Esophagus muscularis mucosa (tissue), 4 donors: Measurements from ENCODE around the gene CH25H. TPM values are rescaled to one million over a fixed set of nuclear protein-coding genes. Genes with fewer than 3 reads are reported as not detected.
A peak's percentile ranks its signal among the peaks of the same experiment; 100 is the strongest.

Experiments
- DNase-seq: peaks from one replicate; pipeline ENCODE4 v3.0.0-alpha.2; 2017; ENCODE audit errors: extremely low spot score
- H3K27ac ChIP-seq, 4 donors: fragments of 200-600 bp; sonication (generic); replicated peaks in 1 of 4; 1 replicate in 3 of 4; 2 replicates in 1 of 4; pipeline ENCODE4 v1.5.1; 2016 to 2019; ENCODE audit warnings: mild to moderate bottlenecking in 1 of 4
- H3K27me3 ChIP-seq, 4 donors: fragments of 200-600 bp; sonication (generic); one replicate each; pipeline versions ENCODE4 v1.5.1 to v1.6.0; 2016 to 2019
- H3K36me3 ChIP-seq, 4 donors: fragments of 200-600 bp; sonication (generic); one replicate each; pipeline ENCODE4 v1.5.1; 2016 to 2019
- H3K4me1 ChIP-seq, 4 donors: fragments of 200-600 bp; sonication (generic); one replicate each; pipeline ENCODE4 v1.5.1; 2016 to 2019
- H3K4me3 ChIP-seq, 4 donors: fragments of 200-600 bp; sonication (generic); 1 replicate in 2 of 4; 2 replicates in 2 of 4; pipeline ENCODE4 v1.5.1; 2016 to 2019; ENCODE audit warnings: mild to moderate bottlenecking in 4 of 4, moderate library complexity in 1 of 4
- H3K9me3 ChIP-seq, 4 donors: fragments of 200-600 bp; sonication (generic); 1 replicate in 3 of 4; 2 replicates in 1 of 4; pipeline ENCODE4 v1.5.1; 2016 to 2019
- CTCF ChIP-seq, 3 experiments: fragments of 200-600 bp in 2 of 3; fragments of 450-650 bp in 1 of 3; sonication (generic) in 2 of 3; IDR thresholded peaks; one replicate each; pipeline ENCODE4 v1.5.1; 2017 to 2019; ENCODE audit warnings: antibody characterized with exemption in 3 of 3, mild to moderate bottlenecking in 2 of 3, moderate library complexity in 1 of 3
- EP300 ChIP-seq: sonication (generic); formaldehyde crosslinking; IDR thresholded peaks from one replicate; pipeline ENCODE4 v1.6.1; 2017; ENCODE audit warnings: antibody characterized with exemption
- POLR2A ChIP-seq: fragments of 450-650 bp; IDR thresholded peaks from one replicate; pipeline ENCODE4 v1.6.1; 2017; ENCODE audit warnings: antibody characterized with exemption, moderate library complexity, mild to moderate bottlenecking, low read depth
- POLR2AphosphoS5 ChIP-seq, 2 donors: sonication (generic); formaldehyde crosslinking; IDR thresholded peaks; one replicate each; pipeline ENCODE4 v1.6.1; 2017; ENCODE audit warnings: antibody characterized with exemption in 2 of 2
- WGBS: methylation state at CpG from one replicate; pipeline ENCODE4 v1.1.5; 2018; 5-methylcytosine and 5-hydroxymethylcytosine counted together
- intact Hi-C: fragments of 100-400 bp; cut with DNase I; formaldehyde crosslinking; loops from one replicate; pipeline ENCODE4 v1.15.1; 2023
- total RNA-seq, 4 donors: library from RNA; depleted of rRNA; stranded (reverse); fragments of >200 nt; gene quantifications; one replicate each; pipeline versions ENCODE4 v1.1.0 to v1.2.1, GENCODE V29; 2016

CH25H gene
- total RNA-seq, 4 donors from 2014 or later = 2.1 to 83.3 (median 2.4) TPM

GRCh38 chr10:89206402-89207180 is 526 bp downstream of the CH25H start:
- TF ChIP-seq POLR2AphosphoS5 (IDR thresholded peaks at IDR 0.05) (no peak), EP300 (no peak)
- intact Hi-C loops = no loop called here
- H3K9me3 ChIP-seq = no peaks in the 10 kb centered on the region
- H3K36me3 ChIP-seq = no peaks in the 10 kb centered on the region
- H3K4me1 ChIP-seq = peaks cover 6 to 29% (median 21%) of the 10 kb centered on the region in 4 donors
- peak overlapping the region; percentile 75 to 89 (median 79) for H3K27ac ChIP-seq
- WGBS = 27% methylated on average over 40 of the region's 42 CpGs
- peak overlapping the region; percentile 61 to 65 (median 62) for H3K4me3 ChIP-seq
- H3K27me3 ChIP-seq = peaks cover 0 to 8% (median 3%) of the 10 kb centered on the region in 4 donors
- peak; percentile 92 for DNase-seq

GRCh38 chr10:89204621-89205185 is 2.4 kb downstream of the CH25H start:
- Histone ChIP-seq H3K4me1 (peaks cover 6 to 29% (median 21%) of the 10 kb centered on the region in 4 donors), H3K36me3 (no peaks in the 10 kb centered on the region), H3K4me3 (no peak overlapping the region), H3K27me3 (peaks cover 0 to 8% (median 3%) of the 10 kb centered on the region in 4 donors), H3K9me3 (no peaks in the 10 kb centered on the region), H3K27ac (no peak overlapping the region)
- TF ChIP-seq POLR2AphosphoS5 (IDR thresholded peaks at IDR 0.05) = no peak
- no peak for TF ChIP-seq EP300
- no peak for TF ChIP-seq POLR2A
- no peak for TF ChIP-seq CTCF (IDR thresholded peaks at IDR 0.05)
- DNase-seq = peak; percentile 17
- 43% methylated on average over 6 of the region's 6 CpGs for WGBS
- intact Hi-C loops = no loop called here

- Histone ChIP-seq H3K9me3 (no peaks in the 10 kb centered on the region), H3K27ac (no peak overlapping the region), H3K36me3 (no peaks in the 10 kb centered on the region), H3K27me3 (peaks cover 0 to 8% (median under 1%) of the 10 kb centered on the region in 4 donors), H3K4me3 (no peak overlapping the region), H3K4me1 (peaks cover 6 to 27% (median 19%) of the 10 kb centered on the region in 4 donors)
- TF ChIP-seq EP300 (no peak), POLR2A (no peak)
- intact Hi-C loops = no loop called here
- no peak for DNase-seq
- 100% methylated on average over 1 of the region's 1 CpG for WGBS
These were observed 3.9 kb downstream of the CH25H start for GRCh38 chr10:89203237-89203636.

GRCh38 chr10:89202033-89202425 is 5.1 kb downstream of the CH25H start:
- H3K36me3 ChIP-seq = no peaks in the 10 kb centered on the region
- no peak overlapping the region for H3K27ac ChIP-seq
- 50% methylated on average over 2 of the region's 2 CpGs for WGBS
- TF ChIP-seq POLR2A (no peak), POLR2AphosphoS5 (IDR thresholded peaks at IDR 0.05) (no peak), EP300 (no peak), CTCF (IDR thresholded peaks at IDR 0.05) (no peak)
- DNase-seq = peak; percentile 62
- H3K9me3 ChIP-seq = no peaks in the 10 kb centered on the region
- H3K27me3 ChIP-seq = peaks cover 0 to 8% (median 0%) of the 10 kb centered on the region in 4 donors
- intact Hi-C loops = no loop called here
- peaks cover 5 to 16% (median 9%) of the 10 kb centered on the region in 4 donors for H3K4me1 ChIP-seq
- no peak overlapping the region for H3K4me3 ChIP-seq

GRCh38 chr10:89201345-89202032 is 5.6 kb downstream of the CH25H start:
- intact Hi-C loops = no loop called here
- no peak overlapping the region for H3K27ac ChIP-seq
- peaks cover 0 to 8% (median 0%) of the 10 kb centered on the region in 4 donors for H3K27me3 ChIP-seq
- H3K4me1 ChIP-seq = peaks cover under 1 to 11% (median 4%) of the 10 kb centered on the region in 4 donors
- DNase-seq = peak; percentile 79
- TF ChIP-seq POLR2A (no peak), EP300 (no peak), POLR2AphosphoS5 (IDR thresholded peaks at IDR 0.05) (no peak), CTCF (IDR thresholded peaks at IDR 0.05) (no peak)
- H3K9me3 ChIP-seq = no peaks in the 10 kb centered on the region
- 58% methylated on average over 7 of the region's 7 CpGs for WGBS
- H3K36me3 ChIP-seq = no peaks in the 10 kb centered on the region
- no peak overlapping the region for H3K4me3 ChIP-seq
